DND-41 (cell line): ENCODE results near the gene QRSL1.

Experiments
- ATAC-seq: fragments of 200-7000 bp; cut with Tn5 transposase; 3 replicates; pipeline ENCODE4 v1.9.1; 2021; ENCODE audit warnings: low read depth; ENCODE audit not compliant: insufficient read depth
- DNase-seq: peaks from one replicate; pipeline ENCODE4 v3.0.0-alpha.2; 2020
- H2AFZ ChIP-seq: 2 replicates; pipeline ENCODE4 v1.6.0; 2012; ENCODE audit warnings: low read depth, low read length
- H3K27ac ChIP-seq: 2 replicates; pipeline ENCODE4 v1.5.1; 2012; ENCODE audit warnings: low read length, inconsistent platforms
- H3K27me3 ChIP-seq: fragments of 200-600 bp; sonication (generic); 2 replicates; pipeline ENCODE4 v1.6.0; 2012; ENCODE audit warnings: low read length, mild to moderate bottlenecking, inconsistent platforms; ENCODE audit not compliant: insufficient read depth, poor library complexity
- H3K36me3 ChIP-seq: 2 replicates; pipeline ENCODE4 v1.5.1; 2012; ENCODE audit warnings: low read length, inconsistent platforms; ENCODE audit not compliant: insufficient read depth
- H3K4me1 ChIP-seq: 2 replicates; pipeline ENCODE4 v1.5.1; 2012; ENCODE audit warnings: mild to moderate bottlenecking, low read length; ENCODE audit not compliant: insufficient read depth
- H3K4me2 ChIP-seq: 2 replicates; pipeline ENCODE4 v1.6.0; 2012; ENCODE audit warnings: mild to moderate bottlenecking, moderate library complexity, low read length, inconsistent platforms; ENCODE audit not compliant: insufficient read depth
- H3K4me3 ChIP-seq, 2 experiments: fragments of 200-600 bp in 1 of 2; shearing (Covaris generic) in 1 of 2; 2 replicates each; pipeline ENCODE4 v1.5.1; 2012 to 2016; ENCODE audit warnings: inconsistent platforms in 2 of 2, low read length in 2 of 2, mild to moderate bottlenecking in 2 of 2, low read depth in 1 of 2, moderate library complexity in 1 of 2
- H3K79me2 ChIP-seq: 2 replicates; pipeline ENCODE4 v1.6.0; 2012; ENCODE audit warnings: low read length, inconsistent platforms; ENCODE audit not compliant: insufficient read depth
- H3K9ac ChIP-seq: 2 replicates; pipeline ENCODE4 v1.6.0; 2012; ENCODE audit warnings: low read depth, mild to moderate bottlenecking, inconsistent platforms, low read length, moderate library complexity
- H3K9me3 ChIP-seq: 2 replicates; pipeline ENCODE4 v1.5.1; 2012; ENCODE audit warnings: low read length, moderate library complexity, mild to moderate bottlenecking, inconsistent platforms; ENCODE audit not compliant: insufficient read depth, severe bottlenecking
- H4K20me1 ChIP-seq: 2 replicates; pipeline ENCODE4 v1.6.0; 2012; ENCODE audit warnings: low read length; ENCODE audit not compliant: insufficient read depth
- EZH2 ChIP-seq: IDR thresholded peaks from 3 replicates; pipeline ENCODE4 v1.6.1; 2012; ENCODE audit warnings: borderline replicate concordance, low read depth, mild to moderate bottlenecking, moderate library complexity, low read length, inconsistent platforms; ENCODE audit not compliant: severe bottlenecking
- TF ChIP-seq, protein P1 (sequence below): IDR thresholded peaks from 2 replicates; pipeline ENCODE4 v1.5.1; 2012; ENCODE audit warnings: borderline replicate concordance, low read length, moderate library complexity, mild to moderate bottlenecking; ENCODE audit not compliant: poor library complexity, severe bottlenecking; ENCODE audit errors: extremely low read depth

Gene QRSL1

DNA sequence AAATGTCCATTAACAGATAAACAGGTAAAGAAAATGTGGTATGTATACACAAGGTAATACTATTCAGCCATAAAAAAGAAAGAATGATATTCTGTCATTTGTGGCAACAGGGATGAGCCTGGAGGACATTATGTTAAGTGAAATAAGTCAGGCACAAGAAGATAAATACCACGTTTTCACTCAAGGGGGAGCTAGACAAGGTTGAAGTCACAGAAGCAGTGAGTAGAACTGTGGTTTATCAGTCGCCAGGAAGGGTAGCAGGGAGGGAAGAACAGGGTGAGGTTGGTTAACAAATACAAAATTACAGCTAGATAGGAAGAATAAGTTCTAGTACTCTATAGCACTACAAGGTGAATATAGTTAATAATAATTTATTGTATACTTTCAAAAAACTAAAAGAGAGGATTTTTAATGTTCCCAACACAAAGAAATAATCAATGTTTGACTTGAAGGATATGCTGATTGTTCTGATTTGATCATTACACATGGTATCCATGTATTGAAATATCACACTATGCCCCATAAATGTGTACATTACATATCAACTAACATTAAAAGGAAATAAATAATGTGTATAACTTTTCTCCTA is 21.2 kb upstream of the QRSL1 start:
- no peaks in the 10 kb centered on the region for H3K27me3 ChIP-seq
- ATAC-seq (peak; percentile 80), DNase-seq (peak; percentile 34)
- no peak overlapping the region for H3K4me3 ChIP-seq
- no peak overlapping the region for H3K27ac ChIP-seq
- H4K20me1 ChIP-seq = no peaks in the 10 kb centered on the region
- no peak overlapping the region for H2AFZ ChIP-seq
- no peak overlapping the region for H3K9ac ChIP-seq
- H3K36me3 ChIP-seq = peaks cover 4% of the 10 kb centered on the region; the same call in 1 of the 2 replicates
- no peaks in the 10 kb centered on the region for H3K9me3 ChIP-seq
- TF ChIP-seq, protein P1, sequence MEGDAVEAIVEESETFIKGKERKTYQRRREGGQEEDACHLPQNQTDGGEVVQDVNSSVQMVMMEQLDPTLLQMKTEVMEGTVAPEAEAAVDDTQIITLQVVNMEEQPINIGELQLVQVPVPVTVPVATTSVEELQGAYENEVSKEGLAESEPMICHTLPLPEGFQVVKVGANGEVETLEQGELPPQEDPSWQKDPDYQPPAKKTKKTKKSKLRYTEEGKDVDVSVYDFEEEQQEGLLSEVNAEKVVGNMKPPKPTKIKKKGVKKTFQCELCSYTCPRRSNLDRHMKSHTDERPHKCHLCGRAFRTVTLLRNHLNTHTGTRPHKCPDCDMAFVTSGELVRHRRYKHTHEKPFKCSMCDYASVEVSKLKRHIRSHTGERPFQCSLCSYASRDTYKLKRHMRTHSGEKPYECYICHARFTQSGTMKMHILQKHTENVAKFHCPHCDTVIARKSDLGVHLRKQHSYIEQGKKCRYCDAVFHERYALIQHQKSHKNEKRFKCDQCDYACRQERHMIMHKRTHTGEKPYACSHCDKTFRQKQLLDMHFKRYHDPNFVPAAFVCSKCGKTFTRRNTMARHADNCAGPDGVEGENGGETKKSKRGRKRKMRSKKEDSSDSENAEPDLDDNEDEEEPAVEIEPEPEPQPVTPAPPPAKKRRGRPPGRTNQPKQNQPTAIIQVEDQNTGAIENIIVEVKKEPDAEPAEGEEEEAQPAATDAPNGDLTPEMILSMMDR = peak; percentile 67
- TF ChIP-seq EZH2 = no peak
- H3K79me2 ChIP-seq = no peaks in the 10 kb centered on the region
- no peaks in the 10 kb centered on the region for H3K4me1 ChIP-seq
- H3K4me2 ChIP-seq = no peak overlapping the region

DNA sequence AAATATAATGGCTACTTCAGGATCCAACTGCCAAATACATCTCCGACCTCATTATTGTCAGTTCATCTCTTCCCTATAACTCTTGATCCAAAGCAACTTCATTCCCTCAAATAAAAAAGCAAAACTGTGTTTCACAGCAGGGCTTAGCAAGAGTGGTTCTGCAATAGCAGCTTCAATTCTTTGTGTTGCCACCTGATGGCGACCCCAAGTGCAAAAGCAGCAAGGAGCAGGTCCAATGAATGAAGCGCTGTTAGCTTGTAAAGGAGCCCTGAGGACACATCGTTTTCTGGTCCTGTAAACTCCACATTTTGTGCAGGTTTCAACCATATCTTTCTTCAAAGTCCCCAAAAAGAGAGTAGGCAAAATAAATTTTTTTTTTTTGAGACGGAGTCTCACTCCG is 19.7 kb upstream of the QRSL1 start:
- Histone ChIP-seq H4K20me1 (no peaks in the 10 kb centered on the region), H3K9me3 (no peaks in the 10 kb centered on the region), H3K4me3 (no peak overlapping the region), H3K36me3 (peaks cover 3% of the 10 kb centered on the region; the same call in 1 of the 2 replicates), H3K9ac (no peak overlapping the region), H3K4me2 (no peak overlapping the region), H2AFZ (no peak overlapping the region), H3K79me2 (no peaks in the 10 kb centered on the region), H3K4me1 (no peaks in the 10 kb centered on the region), H3K27ac (no peak overlapping the region), H3K27me3 (no peaks in the 10 kb centered on the region)
- TF ChIP-seq, protein P1 = peak; percentile 54
- TF ChIP-seq EZH2 = no peak
- DNase-seq (peak; percentile 22), ATAC-seq (0 out of 3 replicates have a peak, but pooled peaks have one; percentile 47)

DNA sequence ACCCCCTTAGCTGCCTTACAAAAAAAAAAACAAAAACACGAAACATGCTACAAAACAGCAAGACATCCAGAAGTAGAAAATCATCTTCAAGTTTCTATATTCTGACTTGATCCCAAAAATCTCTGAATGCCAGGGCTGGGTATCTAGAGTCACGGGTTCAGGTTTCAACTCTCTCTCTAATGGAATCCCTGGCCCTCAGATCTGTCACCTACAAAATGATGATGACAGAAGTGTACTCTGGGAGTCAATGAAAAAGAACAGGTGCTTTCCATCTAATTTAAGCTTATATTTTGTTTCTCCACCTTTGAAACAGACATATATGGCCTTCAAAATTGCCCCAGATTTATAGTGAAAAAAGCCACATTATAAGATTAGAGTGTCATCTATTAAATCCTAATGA is 18.3 kb upstream of the QRSL1 start:
- Histone ChIP-seq H3K79me2 (no peaks in the 10 kb centered on the region), H3K4me2 (no peak overlapping the region), H3K4me1 (no peaks in the 10 kb centered on the region), H3K9me3 (no peaks in the 10 kb centered on the region), H3K9ac (no peak overlapping the region), H3K4me3 (no peak overlapping the region), H4K20me1 (no peaks in the 10 kb centered on the region), H3K27me3 (no peaks in the 10 kb centered on the region), H3K27ac (no peak overlapping the region), H3K36me3 (no peaks in the 10 kb centered on the region), H2AFZ (no peak overlapping the region)
- ATAC-seq = no peak
- no peak for TF ChIP-seq EZH2
- TF ChIP-seq, protein P1 = no peak
- no peak for DNase-seq
